HepG2 (cell line): ENCODE results near the gene TRAP1. TPM values are rescaled to one million over a fixed set of nuclear protein-coding genes. Genes with fewer than 3 reads are reported as not detected.

Experiments
- MAX ChIP-seq: IDR thresholded peaks from 2 replicates; pipeline ENCODE4 v1.6.1; 2012; ENCODE audit warnings: inconsistent platforms
- MLXIP ChIP-seq: sonication (generic); formaldehyde crosslinking; IDR thresholded peaks from 2 replicates; pipeline ENCODE4 v1.9.0; 2021; ENCODE audit warnings: missing genetic modification reagents, borderline replicate concordance
- PBX3 ChIP-seq: sonication (generic); formaldehyde crosslinking; IDR thresholded peaks from 2 replicates; pipeline ENCODE4 v1.8.1; 2023; ENCODE audit warnings: missing genetic modification reagents, inconsistent platforms, borderline replicate concordance
- PPARG ChIP-seq: conservative IDR thresholded peaks from 2 replicates; pipeline ENCODE4 v1.6.1; 2016; ENCODE audit warnings: missing biosample characterization, missing genetic modification reagents
- RFX3 ChIP-seq: IDR thresholded peaks from 2 replicates; pipeline ENCODE4 v1.6.1; 2016; ENCODE audit warnings: missing biosample characterization, missing genetic modification reagents
- RFXANK ChIP-seq: IDR thresholded peaks from 2 replicates; pipeline ENCODE4 v1.6.1; 2016
- SRSF4 ChIP-seq: fragments of 200-400 bp; formaldehyde crosslinking; IDR thresholded peaks from one replicate; pipeline ENCODE4 v1.6.1; 2018; ENCODE audit warnings: mild to moderate bottlenecking, low read depth, low read length, moderate library complexity; ENCODE audit not compliant: poor library complexity, severe bottlenecking
- SUZ12 ChIP-seq: fragments of 150-350 bp; IDR thresholded peaks from 2 replicates; pipeline ENCODE4 v1.6.1; 2014; ENCODE audit warnings: low read depth, low read length
- XRCC5 ChIP-seq: fragments of 200-400 bp; formaldehyde crosslinking; optimal IDR thresholded peaks from 2 replicates; pipeline ENCODE3; 2017; ENCODE audit warnings: mild to moderate bottlenecking, low read length
- ZBTB8A ChIP-seq: sonication (generic); formaldehyde crosslinking; IDR thresholded peaks from 2 replicates; pipeline ENCODE4 v1.4.0; 2020; ENCODE audit warnings: mild to moderate bottlenecking, low read depth, missing genetic modification reagents, borderline replicate concordance
- ZFP41 ChIP-seq: sonication (generic); formaldehyde crosslinking; IDR thresholded peaks from 2 replicates; pipeline ENCODE4 v1.4.0; 2020; ENCODE audit warnings: mild to moderate bottlenecking, missing genetic modification reagents, borderline replicate concordance
- ZNF142 ChIP-seq: sonication (generic); formaldehyde crosslinking; IDR thresholded peaks from 2 replicates; pipeline ENCODE4 v1.4.0; 2020; ENCODE audit warnings: missing genetic modification reagents
- ZNF253 ChIP-seq: sonication (generic); formaldehyde crosslinking; IDR thresholded peaks from 2 replicates; pipeline ENCODE4 v1.8.0; 2022; ENCODE audit warnings: mild to moderate bottlenecking, missing genetic modification reagents, borderline replicate concordance
- ZNF280B ChIP-seq: sonication (generic); formaldehyde crosslinking; IDR thresholded peaks from 2 replicates; pipeline ENCODE4 v1.5.0; 2020; ENCODE audit warnings: missing genetic modification reagents, mild to moderate bottlenecking, borderline replicate concordance
- ZNF367 ChIP-seq: sonication (generic); formaldehyde crosslinking; IDR thresholded peaks from 2 replicates; pipeline ENCODE4 v1.4.0; 2020; ENCODE audit warnings: missing genetic modification reagents, borderline replicate concordance
- polyA plus RNA-seq, 8 experiments: library from polyadenylated mRNA; depleted of rRNA in 3 of 8; stranded (reverse) in 7 of 8; unstranded in 1 of 8; fragments of >200 nt; fragmentation: Illumina TruSeq in 4 of 8; extraction: Trizol in 4 of 8; gene quantifications; 2 replicates each; pipeline versions ENCODE4 v1.2.1 to v1.2.3, GENCODE V29; 2011 to 2016; ENCODE audit warnings: low read depth in 4 of 8, missing spikeins in 1 of 8, mixed read lengths in 1 of 8; ENCODE audit not compliant: insufficient read depth in 1 of 8
- total RNA-seq, 5 experiments: library from RNA; depleted of rRNA; stranded (reverse); fragments of >200 nt; fragmentation: Illumina TruSeq; extraction: Trizol; gene quantifications; 2 replicates each; pipeline ENCODE4 v1.2.3, GENCODE V29; 2016; ENCODE audit warnings: low read depth in 1 of 5

Gene TRAP1
- total and polyA plus RNA-seq, 2 of the 13 experiments (the other 11 are each of a cell fraction or from before 2014, with no cell fraction given), result 127 to 240 TPM

GRCh38 chr16:3654249-3654991 lies 62.9 kb downstream of the TRAP1 start, which contains the start of gene DNASE1 (continued):
- TF ChIP-seq PBX3 (no peak), XRCC5 (peak; percentile 95), SUZ12 (no peak), ZNF253 (CRISPR knock-in tag) (no peak), ZNF280B (CRISPR knock-in tag) (no peak), ZBTB8A (no peak), SRSF4 (no peak), PPARG (CRISPR knock-in tag) (0 out of 2 replicates have a peak, but pooled peaks have one; percentile 21), ZFP41 (CRISPR knock-in tag) (no peak), MLXIP (no peak), ZNF142 (CRISPR knock-in tag) (0 out of 2 replicates have a peak, but pooled peaks have one; percentile 34), MAX (no peak; the same call in 1 of the 2 replicates), ZNF367 (no peak), RFXANK (CRISPR knock-in tag) (no peak), RFX3 (no peak)
